ENCODE results near the gene SPATA18. TPM values are rescaled to one million over a fixed set of nuclear protein-coding genes. Genes with fewer than 3 reads are reported as not detected.

Gene SPATA18
- total and polyA plus RNA-seq, 2 of the 13 experiments (the other 11 are each of a cell fraction or from before 2014, with no cell fraction given): 5.7 to 13.2 TPM

- H3K9me3 ChIP-seq (ENCODE audit: low read length): no peaks in the 10 kb centered on the region
- intact Hi-C loops (cut with micrococcal nuclease; ENCODE audit: unreplicated experiment): no loop called here
- no peak for FAIRE-seq
- no peak for DNase-seq (ENCODE audit: low spot score)
- WGBS (ENCODE audit: low lambda C conversion rate): 79% methylated on average over 7 of the region's 7 CpGs
- ChIA-PET POLR2A (interaction anchor here (1.2 kb wide), 1 partner anchor 15 kb away, joined by 11 read pairs; no protein-coding TSS in a partner anchor), CTCF (ENCODE audit: low intra/inter-chr PET ratio, low total read pairs) (no interaction called here)
- no peak for ATAC-seq
- no peak overlapping the region for H3K9ac ChIP-seq (ENCODE audit: insufficient read depth, low read depth, low read length)
- peak overlapping the region; percentile 84 for H3K4me2 ChIP-seq (ENCODE audit: low read depth, low read length)
- peaks cover 30% of the 10 kb centered on the region for H3K4me1 ChIP-seq (ENCODE audit: insufficient read depth, low read length)
- in situ Hi-C loops (cut with HindIII; ENCODE audit: extremely low pct_ligation_motif_present, low pct_unique_long_range_greater_than_20kb): no loop called here
- no peaks in the 10 kb centered on the region for H3K36me3 ChIP-seq (replicated peaks in 1 of 2; ENCODE audit: control insufficient read depth in 1 of 2, insufficient read depth in 2 of 2, low read length in 2 of 2)
- peak overlapping the region in 2 of 3 experiments; percentile 77 to 81; a peak in 3 of 6 replicates for H3K4me3 ChIP-seq (replicated peaks in 1 of 3; ENCODE audit: insufficient read depth in 1 of 3, low read depth in 2 of 3, low read length in 3 of 3)
- H3K27me3 ChIP-seq (ENCODE audit: control insufficient read depth in 1 of 2, insufficient read depth in 2 of 2, low read length in 2 of 2): no peaks in the 10 kb centered on the region; a peak in 1 of 5 replicates
- no peaks in the 10 kb centered on the region for H4K20me1 ChIP-seq (ENCODE audit: insufficient read depth, low read length)
- H3K79me2 ChIP-seq (ENCODE audit: insufficient read depth, low read length): no peaks in the 10 kb centered on the region
- no peak for TF ChIP-seq ZNF780A (CRISPR knock-in tag; IDR thresholded peaks at IDR 0.05)
- no peak for TF ChIP-seq HINFP (CRISPR knock-in tag; IDR thresholded peaks at IDR 0.05; ENCODE audit: low read depth)
- no peak for TF ChIP-seq NCOR1 (IDR thresholded peaks at IDR 0.05; ENCODE audit: borderline replicate concordance, low read length)
- TF ChIP-seq ZNF644 (CRISPR knock-in tag; IDR thresholded peaks at IDR 0.05; ENCODE audit: low read depth): no peak
- TF ChIP-seq KLF11 (CRISPR knock-in tag; IDR thresholded peaks at IDR 0.05): no peak
- no peak for TF ChIP-seq ZNF512 (CRISPR knock-in tag; IDR thresholded peaks at IDR 0.05)
- no peak for TF ChIP-seq DMAP1 (CRISPR knock-in tag; IDR thresholded peaks at IDR 0.05)
- no peak for TF ChIP-seq ZBTB34 (CRISPR knock-in tag; IDR thresholded peaks at IDR 0.05)
- TF ChIP-seq MAX (IDR thresholded peaks at IDR 0.05): no peak
- no peak for TF ChIP-seq THYN1 (CRISPR knock-in tag; IDR thresholded peaks at IDR 0.05; ENCODE audit: borderline replicate concordance, low read depth)
- TF ChIP-seq PBX2 (CRISPR knock-in tag; IDR thresholded peaks at IDR 0.05): no peak
- H3K27ac ChIP-seq (ENCODE audit: extremely low read length, insufficient read depth, low read length): no peak overlapping the region
- H2AFZ ChIP-seq (ENCODE audit: low read length): peak overlapping the region; percentile 62
- BruUV-seq (replicated peaks): TSS peak; percentile 47
Measured at GRCh38 chr4:52036886-52037530, 14.1 kb upstream of the SPATA18 start.

All from HepG2 (cell line).